Endothelial cell of hepatic sinusoid (primary cell): ENCODE data around the gene C1orf21.

Source experiments
- in situ Hi-C: cut with HindIII; loops from 2 replicates; pipeline ENCODE4 v1.10.0; 2017; ENCODE audit warnings: low sequenced_read_pairs

C1orf21 gene

DNA sequence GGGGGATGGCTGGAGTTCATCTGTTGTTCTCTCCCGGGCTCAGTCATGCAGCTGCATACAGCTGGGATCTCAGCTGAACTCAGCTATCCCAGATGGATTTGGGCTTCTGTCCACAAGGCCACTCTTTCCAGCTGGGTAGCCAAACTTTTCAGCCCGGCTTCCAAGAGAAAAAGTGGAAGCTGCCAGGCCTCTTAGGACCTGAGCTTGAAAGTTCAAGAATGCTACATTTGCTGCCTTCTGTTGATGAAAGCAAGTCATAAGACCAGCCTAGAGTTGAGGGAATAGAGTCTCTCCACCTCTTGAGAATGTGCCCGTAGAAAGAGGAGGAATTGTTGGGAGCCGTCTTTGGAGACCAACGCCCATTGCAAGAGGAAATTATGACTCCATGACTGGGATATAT, 95.3 kb downstream of the C1orf21 start:
- in situ Hi-C loops: no loop called here

DNA sequence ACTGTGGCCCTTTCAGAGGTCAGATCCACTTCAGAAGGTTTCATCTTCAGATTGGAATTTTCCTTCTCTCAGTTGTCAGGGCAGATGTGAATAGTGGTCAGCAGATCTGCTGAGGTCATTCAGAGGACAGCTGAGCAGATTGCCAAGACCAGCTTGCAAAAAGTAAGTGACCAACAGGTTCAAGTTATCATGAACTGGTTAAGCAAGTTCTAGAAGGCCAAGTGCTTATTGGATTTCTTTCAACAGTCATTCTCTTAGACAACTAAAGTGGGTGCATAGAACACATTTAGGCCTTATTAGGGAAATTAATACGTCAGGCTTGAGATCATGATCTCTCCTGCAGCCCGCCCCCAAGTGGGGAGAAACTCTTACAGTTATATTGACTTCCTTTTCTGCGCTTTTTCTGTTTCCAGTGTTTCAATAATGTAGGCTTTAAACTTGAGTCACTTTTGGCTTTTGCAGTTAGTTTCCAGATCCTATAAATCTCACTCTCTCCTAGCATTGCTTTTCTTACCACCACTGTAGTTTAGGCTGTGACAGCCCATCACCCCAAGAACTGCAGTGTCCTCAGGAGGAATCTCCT, 96.4 kb downstream of the C1orf21 start:
- in situ Hi-C loops: no loop called here

DNA sequence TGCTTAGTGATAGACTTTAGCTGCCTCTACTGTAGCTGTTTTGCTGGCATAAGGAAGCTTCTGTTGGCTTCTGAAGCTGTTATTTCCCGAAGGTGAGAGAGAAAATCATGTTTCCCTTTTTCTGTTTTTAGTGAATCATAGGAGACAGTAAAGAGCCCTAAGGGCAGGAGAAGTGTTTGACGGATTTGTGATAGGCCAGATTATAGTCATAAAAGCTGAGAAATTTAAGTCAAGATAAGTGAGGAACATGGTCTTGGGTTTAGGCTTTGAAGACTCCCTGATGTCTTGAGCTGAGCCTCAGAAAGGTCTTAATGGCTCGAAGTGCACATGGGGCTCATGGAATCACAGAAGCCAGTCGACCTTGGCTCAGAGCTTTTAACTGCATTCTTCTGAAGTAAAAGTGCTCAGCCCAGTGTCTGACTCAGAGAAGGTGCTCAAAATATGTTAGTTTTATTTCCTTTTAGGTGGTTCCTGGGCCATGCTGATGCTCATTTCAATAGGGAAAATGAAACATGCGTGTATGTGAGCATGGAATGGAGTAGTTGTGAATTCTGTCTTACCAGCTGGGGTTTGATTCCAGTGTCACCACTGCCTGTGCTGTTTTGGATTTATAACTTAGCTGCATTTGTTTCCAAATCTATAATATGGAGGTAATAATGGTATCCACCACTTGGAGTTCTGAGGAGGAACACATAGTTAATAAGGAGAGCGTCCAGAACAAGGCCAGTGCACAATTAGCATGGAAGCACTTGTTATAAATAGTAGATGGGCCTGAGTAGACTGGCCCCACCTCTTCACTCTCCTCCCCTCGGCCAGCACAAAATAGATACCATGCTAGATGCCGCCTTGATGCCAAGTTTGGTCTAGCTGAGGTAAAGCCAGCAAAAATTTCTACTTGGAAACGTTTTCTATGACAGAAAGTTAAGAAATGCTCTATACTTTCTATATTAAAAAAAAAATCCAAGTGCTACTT, 99.2 kb downstream of the C1orf21 start:
- in situ Hi-C loops: no loop called here

DNA sequence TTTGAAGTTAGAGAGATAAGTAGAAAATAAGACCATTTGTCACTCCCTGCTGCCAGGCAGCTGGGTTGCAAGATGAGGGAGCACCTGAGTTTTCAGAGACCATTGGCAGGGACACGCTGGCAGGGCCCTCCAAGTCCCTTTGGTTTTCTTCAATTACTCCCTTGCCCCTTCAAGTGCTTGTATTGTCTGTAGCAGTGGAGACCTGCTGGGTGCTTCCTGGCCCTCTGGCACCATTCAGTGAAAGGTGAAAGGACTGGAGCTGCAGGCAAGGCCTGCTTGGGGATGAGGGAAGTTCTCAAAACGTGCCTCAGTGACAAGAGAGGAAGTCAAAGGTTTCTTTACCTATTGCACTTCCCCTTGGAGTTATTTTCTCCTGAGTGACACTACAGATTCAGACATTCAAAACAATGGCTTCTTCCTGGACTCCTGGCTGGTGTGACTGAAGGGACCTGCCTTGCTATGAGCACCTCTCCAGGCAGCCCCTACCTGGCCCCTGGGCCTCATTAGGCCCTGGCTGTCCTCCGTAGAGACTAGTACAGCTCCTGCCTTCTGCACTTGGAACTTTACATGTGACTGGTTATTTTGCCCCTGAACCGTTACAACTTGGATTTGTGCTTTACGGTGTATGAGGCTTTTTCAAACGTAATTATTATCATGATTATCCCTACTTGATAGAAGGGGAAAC, 100.1 kb downstream of the C1orf21 start:
- in situ Hi-C loops: no loop called here

DNA sequence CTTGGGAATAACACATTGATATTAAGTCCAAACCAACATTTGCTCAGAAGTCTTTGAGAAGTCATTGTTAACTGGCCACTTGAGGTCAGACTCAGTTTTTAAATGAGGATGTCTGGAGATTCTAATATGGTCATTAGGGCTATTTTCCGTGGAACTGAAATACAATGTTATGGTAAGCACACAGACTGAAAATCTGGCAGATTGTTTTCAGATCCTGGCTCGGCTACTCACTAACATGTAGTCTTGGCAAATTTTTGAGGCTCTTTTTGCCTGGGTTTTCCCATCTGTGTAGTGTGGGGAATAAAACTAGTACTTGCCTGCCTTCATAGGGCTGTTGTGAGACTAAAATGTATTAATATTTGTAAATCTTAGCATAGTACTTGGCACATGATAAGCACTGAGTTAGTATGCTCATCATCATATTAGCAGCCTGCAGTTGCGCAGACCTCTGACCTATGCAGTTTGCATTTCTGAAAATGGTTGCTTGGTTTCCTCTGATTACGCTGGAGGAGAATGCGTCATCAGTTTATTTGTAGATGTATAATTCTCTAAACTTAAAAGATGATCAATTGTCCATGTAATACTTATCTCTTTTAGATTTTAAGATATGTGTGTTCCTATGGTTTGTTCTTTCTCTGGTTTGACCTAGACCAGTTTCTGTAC, 100.8 kb downstream of the C1orf21 start:
- in situ Hi-C loops: no loop called here

DNA sequence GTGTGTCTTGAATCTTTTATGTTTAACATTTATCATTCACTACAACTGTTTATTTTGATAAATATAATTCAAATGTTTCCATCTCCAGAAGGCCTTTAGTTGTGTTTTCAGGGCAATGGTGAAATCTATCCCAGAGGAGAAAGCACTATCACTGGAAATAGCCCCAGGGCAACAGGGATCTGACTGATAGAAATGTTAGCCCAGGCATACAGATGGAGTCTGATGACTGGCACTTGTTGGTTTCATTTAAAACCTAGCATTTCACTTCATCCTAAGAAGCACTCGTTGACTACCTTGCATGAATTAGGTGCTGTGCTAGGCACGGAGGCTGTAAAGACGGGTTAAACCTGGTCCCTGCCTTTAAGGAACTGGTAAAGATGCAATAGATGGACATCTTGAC, 103.1 kb downstream of the C1orf21 start:
- in situ Hi-C loops: no loop called here

DNA sequence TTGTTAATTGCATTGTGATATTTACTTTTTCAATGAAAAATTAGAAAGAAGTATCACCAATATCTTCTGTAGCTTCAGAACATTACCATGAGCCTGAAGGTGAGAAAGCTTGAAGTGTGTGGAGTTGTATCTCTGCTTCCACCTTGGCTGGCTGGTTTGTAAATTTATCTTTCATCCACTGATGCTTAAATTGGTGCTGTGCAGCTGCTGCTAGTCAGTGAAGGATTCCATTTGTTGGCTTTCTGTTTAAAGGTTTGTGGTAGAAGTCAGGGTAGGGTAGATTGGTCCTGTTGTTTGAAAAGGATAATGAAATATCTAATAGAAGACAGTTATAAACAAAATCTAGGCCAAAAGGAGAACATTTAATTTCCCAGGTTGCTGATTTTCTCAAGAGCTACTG, 105.7 kb downstream of the C1orf21 start:
- in situ Hi-C loops: no loop called here

DNA sequence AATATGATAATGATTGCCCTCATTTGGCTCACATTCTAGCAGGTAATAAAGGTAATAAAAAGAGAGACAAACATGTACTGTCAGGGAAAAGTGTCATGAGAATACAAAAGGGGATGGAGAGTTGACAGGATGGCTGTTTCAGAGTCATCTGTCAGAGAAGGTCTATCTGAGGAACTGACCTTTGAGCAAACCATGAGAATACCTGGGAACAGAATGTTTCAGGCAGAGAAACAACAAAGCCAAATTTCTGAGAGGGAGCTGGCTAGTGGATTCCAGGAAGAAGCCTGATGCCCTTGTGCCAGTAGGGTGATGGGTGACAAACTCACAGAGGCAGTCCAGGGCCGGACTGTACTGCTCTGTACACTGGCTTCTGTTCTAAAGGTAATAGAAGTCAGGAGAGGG, 107.2 kb downstream of the C1orf21 start:
- in situ Hi-C loops: no loop called here

DNA sequence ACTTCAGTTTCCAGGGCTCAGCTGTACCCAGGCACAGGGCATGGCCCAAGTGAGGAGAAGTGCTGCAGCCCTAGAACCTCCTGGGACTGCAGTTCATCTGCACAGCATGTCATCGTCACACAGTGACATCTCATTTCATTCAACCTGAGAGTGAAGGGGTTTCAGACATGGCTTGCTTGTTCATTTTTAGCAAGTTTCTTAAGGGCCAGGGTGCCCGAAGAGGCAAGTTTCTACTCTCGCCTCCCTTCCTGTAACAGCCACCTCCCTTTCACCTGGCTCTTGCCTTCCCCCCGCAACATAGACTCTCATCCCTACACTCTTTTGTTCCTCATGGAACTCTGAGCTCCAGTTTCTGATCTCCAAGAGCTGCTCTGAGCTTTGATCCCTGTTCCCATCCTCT, 108.1 kb downstream of the C1orf21 start:
- in situ Hi-C loops: no loop called here

DNA sequence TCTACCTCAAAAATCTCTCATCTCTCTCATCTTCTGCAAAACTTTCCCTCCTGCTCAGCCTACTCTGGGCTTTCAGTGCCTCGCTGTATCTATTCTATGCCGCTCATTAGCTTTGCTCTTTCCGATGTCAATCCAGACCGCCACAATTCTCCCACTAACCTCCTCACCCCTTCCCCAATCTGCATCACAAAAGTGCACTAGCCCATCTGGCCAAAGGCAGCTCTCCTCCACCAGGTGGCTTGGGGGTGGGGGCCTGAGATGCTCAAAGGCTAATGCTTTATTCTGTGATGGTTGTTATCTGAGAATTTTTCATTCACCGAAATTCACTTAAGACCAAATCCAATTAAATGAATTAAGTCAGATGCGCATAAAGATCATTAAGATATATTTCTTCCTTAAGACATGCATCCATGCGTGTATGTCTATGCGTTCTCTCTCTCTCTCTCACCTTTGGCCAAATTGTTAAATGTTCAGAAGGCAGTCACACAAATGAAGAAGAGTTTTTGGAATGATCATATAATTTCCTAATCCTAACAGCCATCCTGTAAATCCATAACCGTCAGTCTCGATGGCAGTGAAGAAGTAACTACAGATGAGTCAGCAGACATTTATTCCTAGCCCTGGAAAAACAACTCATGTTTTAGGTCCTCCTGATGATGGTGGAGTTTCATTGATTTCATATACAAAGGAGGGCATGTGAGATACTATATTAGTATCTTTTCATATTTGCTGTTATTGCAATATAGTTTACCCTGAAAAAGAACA, 111.3 kb downstream of the C1orf21 start:
- in situ Hi-C loops: no loop called here

DNA sequence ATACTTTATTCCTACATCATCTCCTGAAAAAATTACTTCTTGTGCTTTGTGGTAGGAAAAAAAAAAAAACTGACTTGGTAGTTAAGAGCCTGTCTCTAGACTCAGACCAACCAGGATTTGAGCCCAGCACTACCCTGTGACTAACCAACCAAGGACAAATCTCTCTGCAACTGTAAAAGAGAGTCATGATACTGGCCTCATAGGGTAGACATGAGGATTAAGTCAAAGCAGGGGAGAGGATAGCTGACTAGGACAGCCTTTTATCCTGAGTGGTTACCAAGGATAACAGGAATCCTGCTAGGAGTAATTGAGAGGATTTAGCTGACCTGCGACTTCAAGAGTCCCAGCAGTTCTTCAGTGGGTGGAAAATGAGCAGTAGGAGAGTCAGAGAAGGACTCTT, 112.8 kb downstream of the C1orf21 start:
- in situ Hi-C loops: no loop called here

DNA sequence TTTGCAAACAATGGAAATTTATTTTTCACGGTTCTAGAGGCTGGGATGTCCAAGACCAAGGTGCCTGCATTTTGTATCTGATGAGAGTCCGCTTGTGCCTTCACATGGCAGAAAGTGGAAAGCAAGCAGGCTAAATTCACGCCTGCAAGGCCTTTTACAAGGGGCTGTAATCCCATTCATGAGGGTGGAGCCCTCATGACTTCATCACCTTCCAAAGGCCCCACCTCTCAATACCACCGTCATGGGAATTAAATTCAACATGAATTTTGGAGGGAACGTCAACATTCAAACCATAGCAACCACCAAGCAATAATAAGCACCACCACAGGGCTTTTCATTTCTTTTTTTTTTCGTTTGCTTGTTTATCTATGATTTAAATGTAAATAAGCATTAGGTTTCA, 115.3 kb downstream of the C1orf21 start:
- in situ Hi-C loops: no loop called here

DNA sequence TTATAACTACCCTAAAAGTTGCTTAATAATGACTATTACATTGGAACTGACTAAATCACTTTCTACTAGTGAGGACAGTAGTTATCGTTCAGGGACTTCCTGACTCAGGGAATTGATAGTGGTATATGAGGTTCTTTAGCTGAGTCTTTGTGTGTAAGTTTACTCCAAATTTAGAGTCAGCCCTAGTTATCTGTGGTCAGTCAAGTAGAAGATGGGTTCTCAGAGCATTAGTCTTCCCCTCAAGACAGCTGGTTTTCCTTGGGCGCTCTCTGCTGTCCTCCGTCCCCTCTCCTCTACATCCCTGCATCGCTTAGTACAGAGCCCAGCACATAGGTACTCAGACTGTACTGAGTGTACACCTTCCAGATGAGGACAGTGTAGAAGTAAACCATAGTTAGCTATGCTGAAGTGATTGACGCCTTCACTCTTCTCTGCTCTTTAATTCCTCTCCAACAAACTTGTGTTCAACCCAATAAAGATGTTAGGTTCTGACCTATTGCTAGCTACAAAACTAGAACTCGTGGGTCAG, 116.5 kb downstream of the C1orf21 start:
- in situ Hi-C loops: no loop called here

DNA sequence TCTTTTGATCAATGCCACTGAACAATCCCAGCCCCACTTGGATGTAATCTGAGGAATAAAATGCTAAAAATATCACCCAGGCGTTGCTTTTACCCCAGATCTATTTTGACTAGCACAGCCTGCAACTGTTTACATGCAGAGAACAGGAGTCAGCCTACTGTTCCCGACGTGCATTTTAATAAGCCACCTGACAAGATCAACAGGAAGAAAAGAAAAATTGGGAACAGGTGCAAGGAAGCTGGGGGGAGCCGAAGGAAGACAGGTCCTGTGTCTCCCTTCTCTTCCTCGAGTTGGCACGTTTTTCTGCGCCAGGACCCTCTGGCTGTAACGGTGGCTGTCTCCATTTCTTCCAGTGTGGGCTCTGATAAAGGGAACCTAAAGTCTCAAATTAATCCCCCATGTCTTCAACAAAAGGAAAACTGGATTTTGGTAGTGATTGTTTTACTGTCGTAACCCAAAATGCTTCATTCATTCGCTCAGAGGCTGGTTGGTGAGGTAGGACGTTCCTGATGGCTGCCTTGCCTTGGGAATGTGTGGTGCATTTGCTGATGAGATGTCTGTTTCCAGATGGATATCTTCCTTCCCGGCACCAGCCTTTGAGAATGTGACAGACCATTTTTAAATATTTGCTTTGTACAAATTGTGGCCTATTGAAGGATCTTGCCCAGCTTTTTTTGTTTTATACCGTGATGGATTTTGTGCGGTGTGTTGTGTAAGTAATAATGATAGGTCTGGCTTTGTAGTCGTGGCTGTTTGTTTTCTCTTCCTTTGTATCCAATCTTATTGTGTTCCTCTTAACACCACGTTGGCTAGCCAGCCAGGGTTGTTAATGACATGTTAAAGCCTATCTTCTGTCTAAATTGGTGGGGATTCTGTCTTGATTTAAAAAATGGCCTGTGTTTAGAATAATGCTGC, 117.5 kb downstream of the C1orf21 start:
- in situ Hi-C loops: no loop called here

DNA sequence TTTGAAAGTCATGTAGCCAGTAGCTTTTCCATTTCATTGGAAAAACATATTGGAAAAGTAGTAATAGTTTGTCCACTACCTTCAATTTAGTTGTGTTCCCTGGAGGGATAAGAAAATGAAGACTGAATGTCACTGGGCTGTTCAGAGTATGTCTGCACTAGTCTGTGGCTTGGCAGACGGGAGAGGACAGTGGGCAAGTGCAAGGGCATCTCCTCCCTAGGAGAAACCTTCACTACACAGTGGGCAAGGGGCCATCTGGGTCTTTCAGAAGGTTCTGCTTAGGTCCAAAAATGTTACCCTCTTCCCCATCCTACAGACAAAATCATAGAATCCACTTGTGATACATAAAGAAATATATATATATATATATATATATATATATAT, 118.1 kb downstream of the C1orf21 start:
- in situ Hi-C loops: no loop called here

DNA sequence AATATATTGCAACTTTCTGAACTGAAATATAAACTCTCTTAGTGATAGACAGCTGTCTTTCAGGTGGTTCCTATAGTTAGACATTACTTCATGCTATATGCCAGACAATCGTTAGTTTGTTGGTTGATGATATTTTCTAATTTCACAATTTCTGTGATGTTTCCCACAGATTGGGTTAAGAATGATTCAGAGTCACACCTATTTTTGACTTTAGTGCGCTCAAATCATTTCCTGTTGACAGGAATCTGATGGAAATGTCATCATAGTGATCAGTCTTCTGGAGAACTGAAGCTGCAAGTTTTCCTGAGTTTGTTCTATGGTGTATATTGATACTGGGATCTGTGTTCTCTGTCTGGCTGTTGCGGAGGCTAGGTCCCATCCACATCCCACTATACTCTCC, 119.7 kb downstream of the C1orf21 start:
- in situ Hi-C loops: no loop called here

DNA sequence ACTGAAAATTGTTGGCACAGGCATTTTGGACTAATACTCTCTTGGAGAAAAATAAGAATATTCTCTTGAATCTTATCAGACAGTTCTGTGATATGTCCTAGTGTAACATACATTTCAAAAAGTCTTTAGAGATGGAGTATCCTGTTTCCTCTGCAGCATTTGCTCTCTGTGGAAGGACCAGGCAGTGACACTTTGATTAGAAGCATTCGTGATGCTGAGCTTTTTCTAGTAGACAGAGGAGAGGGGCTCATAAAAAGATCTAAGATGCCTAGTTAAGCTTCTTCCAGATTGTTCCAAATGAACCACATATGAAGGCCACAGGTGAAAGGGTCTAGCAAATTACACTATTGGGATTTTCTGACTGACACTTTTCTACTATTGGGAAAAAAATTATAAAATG, 120.3 kb downstream of the C1orf21 start:
- in situ Hi-C loops: no loop called here

DNA sequence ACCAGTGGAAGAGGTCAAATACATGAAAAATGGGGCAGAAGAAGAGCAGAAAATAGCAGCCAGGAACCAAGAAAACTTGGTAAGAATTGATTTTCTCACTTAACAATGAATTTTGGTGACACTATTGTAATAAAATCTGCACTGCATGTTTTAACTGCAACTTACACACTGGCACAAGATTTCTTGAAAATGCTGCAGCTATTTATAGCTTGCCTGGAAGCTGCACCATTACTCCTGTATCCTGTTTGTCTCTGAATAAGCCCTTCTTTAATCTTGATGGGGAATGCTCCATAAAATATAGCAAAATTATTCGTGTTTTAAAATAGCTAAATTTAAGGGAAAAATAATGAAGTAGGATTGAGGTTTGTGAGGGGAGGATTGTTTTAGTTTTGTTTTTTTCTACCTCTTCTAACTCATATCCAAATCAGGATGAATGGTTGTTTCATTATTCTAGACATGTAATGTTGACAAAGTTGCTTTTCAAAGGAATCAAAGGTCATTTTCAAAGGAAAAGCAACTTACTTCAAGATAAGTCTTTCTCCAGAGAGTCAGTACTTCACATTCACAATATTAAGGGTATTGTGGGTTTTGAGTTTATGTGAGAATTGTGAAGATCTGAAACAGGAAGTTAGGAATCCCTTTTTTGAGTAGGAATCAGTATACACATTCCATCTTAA, 120.9 kb downstream of the C1orf21 start:
- in situ Hi-C loops: no loop called here

DNA sequence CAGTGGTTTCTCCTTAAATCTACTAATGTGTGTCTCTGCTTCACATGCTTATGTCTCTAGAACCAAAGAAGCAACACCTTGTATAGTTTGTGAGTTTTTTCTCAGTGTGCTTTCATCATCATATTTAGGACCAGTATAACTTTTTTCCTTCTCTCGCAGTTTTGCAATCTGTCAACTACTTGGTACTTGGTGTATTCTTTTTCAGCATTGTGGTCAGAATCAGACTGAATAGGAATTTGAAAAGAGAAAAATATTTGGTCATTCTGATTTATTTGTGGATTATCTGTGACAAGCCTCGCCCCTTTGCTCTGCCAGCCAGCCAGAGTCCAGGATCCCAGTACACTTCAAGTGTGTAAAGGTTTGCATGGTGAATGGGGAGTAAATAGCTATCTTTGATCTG, 122.3 kb downstream of the C1orf21 start:
- in situ Hi-C loops: no loop called here
